Measurements from ENCODE around the gene SMIM13. TPM values are rescaled to one million over a fixed set of nuclear protein-coding genes. Genes with fewer than 3 reads are reported as not detected.

SMIM13 gene
- polyA plus RNA-seq, 1 donor (not counting 4 experiments of a cell fraction or from before 2014, with no cell fraction given) = 7.7 TPM

- Histone ChIP-seq H4K20me1 (ENCODE audit: control insufficient read depth, extremely low read depth, insufficient read depth, low read length) (no peaks in the 10 kb centered on the region), H3K9me1 (ENCODE audit: control insufficient read depth, extremely low read depth, insufficient read depth, low read length) (no peaks in the 10 kb centered on the region), H3K9me3 (ENCODE audit: control insufficient read depth, low read depth, low read length) (no peaks in the 10 kb centered on the region), H3K79me2 (ENCODE audit: control insufficient read depth, insufficient read depth, low read length) (peaks cover 58% of the 10 kb centered on the region), H3K4me2 (ENCODE audit: control insufficient read depth, extremely low read depth, insufficient read depth, low read depth, low read length) (no peak overlapping the region), H3K27me3 (ENCODE audit: control insufficient read depth, extremely low read depth, insufficient read depth, low read length) (no peaks in the 10 kb centered on the region), H3K4me1 (ENCODE audit: control insufficient read depth, extremely low read depth, insufficient read depth, low read length) (no peaks in the 10 kb centered on the region), H3K4me3 (ENCODE audit: control insufficient read depth in 2 of 3, extremely low read depth in 1 of 3, insufficient read depth in 2 of 3, low read depth in 1 of 3, low read length in 3 of 3) (no peak overlapping the region), H3K36me3 (ENCODE audit: control insufficient read depth in 2 of 2, extremely low read depth in 1 of 2, insufficient read depth in 2 of 2, low read length in 2 of 2) (peaks cover 4 to 6% of the 10 kb centered on the region in 2 experiments), H3K9ac (ENCODE audit: control insufficient read depth, extremely low read depth, insufficient read depth, low read length) (no peak overlapping the region), H3K27ac (ENCODE audit: control insufficient read depth, insufficient read depth, low read length) (no peak overlapping the region), H2AFZ (ENCODE audit: control insufficient read depth, low read length) (no peak overlapping the region)
- DNase-seq (ENCODE audit: low read depth, low spot score) (no peak), FAIRE-seq (no peak)
- no peak for TF ChIP-seq CTCF (optimal IDR thresholded peaks at IDR 0.05 in 1 of 3, IDR thresholded peaks at IDR 0.05 in 1 of 3, conservative IDR thresholded peaks at IDR 0.05 in 1 of 3; ENCODE audit: extremely low read depth in 1 of 3, insufficient read depth in 2 of 3, low read length in 3 of 3)
- dilution Hi-C loops (cut with MboI; ENCODE audit: extremely low pct_ligation_motif_present, low sequenced_read_pairs) = no loop called here
Observed at GRCh38 chr6:11129908-11130565, 36.4 kb downstream of the SMIM13 start.

- dilution Hi-C loops (cut with MboI; ENCODE audit: extremely low pct_ligation_motif_present, low sequenced_read_pairs) = no loop called here
- DNase-seq (ENCODE audit: low read depth, low spot score) (no peak), FAIRE-seq (no peak)
- Histone ChIP-seq H4K20me1 (ENCODE audit: control insufficient read depth, extremely low read depth, insufficient read depth, low read length) (no peaks in the 10 kb centered on the region), H3K4me3 (ENCODE audit: control insufficient read depth in 2 of 3, extremely low read depth in 1 of 3, insufficient read depth in 2 of 3, low read depth in 1 of 3, low read length in 3 of 3) (no peak overlapping the region), H2AFZ (ENCODE audit: control insufficient read depth, low read length) (no peak overlapping the region), H3K36me3 (ENCODE audit: control insufficient read depth in 2 of 2, extremely low read depth in 1 of 2, insufficient read depth in 2 of 2, low read length in 2 of 2) (peaks cover 7 to 8% of the 10 kb centered on the region in 2 experiments), H3K27me3 (ENCODE audit: control insufficient read depth, extremely low read depth, insufficient read depth, low read length) (no peaks in the 10 kb centered on the region), H3K4me1 (ENCODE audit: control insufficient read depth, extremely low read depth, insufficient read depth, low read length) (no peaks in the 10 kb centered on the region), H3K79me2 (ENCODE audit: control insufficient read depth, insufficient read depth, low read length) (peaks cover 54% of the 10 kb centered on the region), H3K9me1 (ENCODE audit: control insufficient read depth, extremely low read depth, insufficient read depth, low read length) (no peaks in the 10 kb centered on the region), H3K9me3 (ENCODE audit: control insufficient read depth, low read depth, low read length) (no peaks in the 10 kb centered on the region), H3K27ac (ENCODE audit: control insufficient read depth, insufficient read depth, low read length) (no peak overlapping the region), H3K4me2 (ENCODE audit: control insufficient read depth, extremely low read depth, insufficient read depth, low read depth, low read length) (no peak overlapping the region), H3K9ac (ENCODE audit: control insufficient read depth, extremely low read depth, insufficient read depth, low read length) (no peak overlapping the region)
- TF ChIP-seq CTCF (optimal IDR thresholded peaks at IDR 0.05 in 1 of 3, IDR thresholded peaks at IDR 0.05 in 1 of 3, conservative IDR thresholded peaks at IDR 0.05 in 1 of 3; ENCODE audit: extremely low read depth in 1 of 3, insufficient read depth in 2 of 3, low read length in 3 of 3) = no peak
- TF ChIP-seq EZH2 (IDR thresholded peaks at IDR 0.05; ENCODE audit: low read length) = no peak
Observed at GRCh38 chr6:11130605-11131004, 37.0 kb downstream of the SMIM13 start.

Measured in keratinocyte (primary cell).